MCF 10A (cell line): ENCODE results near the gene IFIT1B. TPM values are rescaled to one million over a fixed set of nuclear protein-coding genes. Genes with fewer than 3 reads are reported as not detected.
"Not testable (repeated sequence)": the region's sequence is repeated elsewhere in the genome, so short reads cannot be mapped to it uniquely, and the experiment has no call there.

Experiments used
- BruUV-seq: library from RNA; stranded (reverse); fragments of 400-500 nt; replicated peaks from 2 replicates; lab custom pipeline; 2021; lab: Mats Ljungman, UMichigan
- CTCF ChIA-PET: fragments of 300-600 bp; sonication (Branson Sonifier 250); formaldehyde crosslinking; extraction: SDS; loops from one replicate; lab custom pipeline; 2021; ENCODE audit warnings: antibody characterized with exemption, inconsistent platforms; lab: Yijun Ruan, JAX
- POLR2A ChIA-PET: fragments of 300-600, 350-650 bp; sonication (Branson Sonifier 250); formaldehyde crosslinking; extraction: SDS; loops from one replicate; lab custom pipeline; 2020; ENCODE audit warnings: antibody characterized with exemption, inconsistent platforms; lab: Yijun Ruan, JAX
- DNase-seq: peaks from one replicate; pipeline ENCODE4 v3.0.0-alpha.2; 2018; ENCODE audit not compliant: unreplicated experiment
- H3K27ac Mint-ChIP-seq: one replicate; pipeline ENCODE4 v1.8.0; 2022; ENCODE audit warnings: mild to moderate bottlenecking, low read depth, mixed read lengths; ENCODE audit not compliant: unreplicated experiment
- H3K27me3 Mint-ChIP-seq: one replicate; pipeline ENCODE4 v1.8.0; 2022; ENCODE audit warnings: mixed read lengths; ENCODE audit not compliant: insufficient read depth, unreplicated experiment
- H3K36me3 Mint-ChIP-seq: one replicate; pipeline ENCODE4 v1.8.0; 2022; ENCODE audit warnings: mild to moderate bottlenecking, moderate library complexity, mixed read lengths; ENCODE audit not compliant: insufficient read depth, unreplicated experiment
- H3K4me1 Mint-ChIP-seq: one replicate; pipeline ENCODE4 v1.8.0; 2022; ENCODE audit warnings: mixed read lengths; ENCODE audit not compliant: insufficient read depth, unreplicated experiment
- H3K4me3 Mint-ChIP-seq: one replicate; pipeline ENCODE4 v1.8.0; 2022; ENCODE audit warnings: mild to moderate bottlenecking, moderate library complexity, mixed read lengths; ENCODE audit not compliant: unreplicated experiment
- H3K9me3 Mint-ChIP-seq: one replicate; pipeline ENCODE4 v1.8.0; 2022; ENCODE audit warnings: mixed read lengths; ENCODE audit not compliant: unreplicated experiment
- intact Hi-C: fragments of 100-400 bp; cut with micrococcal nuclease; formaldehyde crosslinking; loops from 2 replicates; pipeline ENCODE4 v1.14.1; 2022
- total RNA-seq: library from RNA; stranded (reverse); gene quantifications from 2 replicates; pipeline ENCODE4 v1.2.3, GENCODE V29; 2022
- TF ChIP-seq, protein P1 (sequence below): fragments of 200-600 bp; IDR thresholded peaks from one replicate; pipeline ENCODE4 v1.8.0; 2022; ENCODE audit warnings: antibody characterized with exemption, mild to moderate bottlenecking; ENCODE audit not compliant: unreplicated experiment

IFIT1B gene
- total RNA-seq, 1 experiment from 2014 or later: not detected

DNA sequence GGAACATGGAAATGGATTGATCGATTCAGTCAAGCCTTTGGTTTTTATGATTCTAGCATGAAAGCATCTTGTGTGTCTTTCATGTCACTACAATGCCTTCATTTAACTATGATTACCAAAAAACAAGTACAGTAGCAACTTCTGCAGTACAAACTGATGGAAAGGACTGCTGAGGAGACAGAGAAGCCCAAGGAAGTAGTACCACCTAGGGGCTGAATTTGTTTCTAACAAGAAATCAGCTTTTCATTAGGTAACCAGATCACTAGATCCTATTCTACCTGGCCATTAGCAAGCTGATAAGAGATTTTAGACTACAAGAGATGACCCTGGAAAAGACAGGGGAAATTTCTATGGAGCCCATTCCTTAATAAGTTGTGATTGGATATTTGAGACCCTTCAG lies 11.4 kb downstream of the IFIT1B start:
- Mint-ChIP-seq H3K36me3 (no peaks in the 10 kb centered on the region), H3K4me1 (no peaks in the 10 kb centered on the region), H3K27me3 (no peaks in the 10 kb centered on the region), H3K27ac (no peak overlapping the region), H3K9me3 (no peaks in the 10 kb centered on the region), H3K4me3 (no peak overlapping the region)
- peak; percentile 40 for DNase-seq
- intact Hi-C loops: loop anchor here (1.0 kb wide), 1 partner anchor 172 kb away; no protein-coding TSS in a partner anchor
- TF ChIP-seq, protein P1, sequence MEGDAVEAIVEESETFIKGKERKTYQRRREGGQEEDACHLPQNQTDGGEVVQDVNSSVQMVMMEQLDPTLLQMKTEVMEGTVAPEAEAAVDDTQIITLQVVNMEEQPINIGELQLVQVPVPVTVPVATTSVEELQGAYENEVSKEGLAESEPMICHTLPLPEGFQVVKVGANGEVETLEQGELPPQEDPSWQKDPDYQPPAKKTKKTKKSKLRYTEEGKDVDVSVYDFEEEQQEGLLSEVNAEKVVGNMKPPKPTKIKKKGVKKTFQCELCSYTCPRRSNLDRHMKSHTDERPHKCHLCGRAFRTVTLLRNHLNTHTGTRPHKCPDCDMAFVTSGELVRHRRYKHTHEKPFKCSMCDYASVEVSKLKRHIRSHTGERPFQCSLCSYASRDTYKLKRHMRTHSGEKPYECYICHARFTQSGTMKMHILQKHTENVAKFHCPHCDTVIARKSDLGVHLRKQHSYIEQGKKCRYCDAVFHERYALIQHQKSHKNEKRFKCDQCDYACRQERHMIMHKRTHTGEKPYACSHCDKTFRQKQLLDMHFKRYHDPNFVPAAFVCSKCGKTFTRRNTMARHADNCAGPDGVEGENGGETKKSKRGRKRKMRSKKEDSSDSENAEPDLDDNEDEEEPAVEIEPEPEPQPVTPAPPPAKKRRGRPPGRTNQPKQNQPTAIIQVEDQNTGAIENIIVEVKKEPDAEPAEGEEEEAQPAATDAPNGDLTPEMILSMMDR: peak; percentile 32
- no TSS peak for BruUV-seq
- ChIA-PET POLR2A (interaction anchor here (0.8 kb wide), 1 partner anchor 1482 kb away, joined by 3 read pairs; the partner anchor contains the start of gene RPP30), CTCF (interaction anchor here (0.5 to 1.1 kb wide), 6 partner anchors 13 to 360 kb away, joined by 3 to 7 read pairs (median 4); no protein-coding TSS in a partner anchor)

DNA sequence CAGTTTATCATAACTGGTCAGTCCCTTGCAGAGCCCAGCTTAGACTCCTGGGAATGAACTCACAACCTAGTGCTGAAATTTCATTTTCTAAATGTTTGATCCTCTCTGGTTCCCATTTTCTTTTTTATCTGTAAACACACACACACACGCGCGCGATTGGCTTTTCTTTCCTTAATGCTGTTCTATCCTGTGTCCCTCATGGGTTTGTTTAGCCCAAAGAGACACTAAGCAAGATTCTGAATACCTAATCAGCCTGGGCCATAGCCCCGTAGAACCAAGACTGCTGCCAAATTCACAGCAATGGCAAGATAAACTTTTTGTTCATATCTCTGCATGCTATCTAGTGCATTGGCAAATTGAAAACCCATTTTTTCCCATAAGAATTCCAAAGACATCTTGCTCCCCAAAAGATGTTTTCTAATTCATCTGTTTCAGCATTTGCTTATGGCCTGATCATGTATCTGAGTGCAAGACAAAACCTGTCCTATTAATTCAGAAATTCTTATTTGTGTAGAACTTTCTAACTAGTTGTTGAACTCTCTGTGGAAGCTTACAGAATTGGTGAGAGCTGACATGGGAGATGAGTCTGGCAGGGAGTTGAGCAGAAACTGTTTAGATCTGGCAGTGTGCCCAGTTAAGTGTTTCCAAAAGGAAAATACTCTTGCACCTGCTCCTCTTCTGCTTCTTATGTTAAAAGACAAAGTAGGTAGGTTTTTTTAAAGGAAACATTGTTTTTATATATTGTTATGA lies 12.8 kb downstream of the IFIT1B start:
- no peak overlapping the region for H3K27ac Mint-ChIP-seq
- H3K27me3 Mint-ChIP-seq: no peaks in the 10 kb centered on the region
- DNase-seq: no peak
- ChIA-PET POLR2A (interaction anchor here (1.4 kb wide), 1 partner anchor 28 kb away, joined by 3 read pairs; no protein-coding TSS in a partner anchor), CTCF (no interaction called here)
- no peaks in the 10 kb centered on the region for H3K36me3 Mint-ChIP-seq
- BruUV-seq: no TSS peak
- intact Hi-C loops: no loop called here
- no peaks in the 10 kb centered on the region for H3K9me3 Mint-ChIP-seq
- TF ChIP-seq, protein P1: no peak
- no peaks in the 10 kb centered on the region for H3K4me1 Mint-ChIP-seq
- no peak overlapping the region for H3K4me3 Mint-ChIP-seq

DNA sequence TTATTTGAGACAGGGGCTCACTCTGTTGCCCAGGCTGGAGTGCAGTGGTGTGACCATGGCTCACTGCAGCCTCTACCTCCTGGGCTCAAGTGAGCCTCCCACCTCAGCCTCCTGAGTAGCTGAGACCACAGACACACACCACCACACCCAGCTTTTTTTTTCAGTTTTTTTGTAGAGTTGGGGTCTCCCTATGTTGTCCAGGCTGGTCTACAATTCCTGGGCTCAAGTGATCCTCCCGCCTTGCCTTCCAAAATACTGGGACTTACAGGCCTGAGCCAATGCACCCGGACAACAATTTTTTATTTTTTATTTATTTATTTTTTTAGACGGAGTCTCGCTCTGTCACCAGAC lies 13.3 kb downstream of the IFIT1B start:
- H3K4me1 Mint-ChIP-seq, H3K27me3 Mint-ChIP-seq, H3K4me3 Mint-ChIP-seq, intact Hi-C loops, H3K9me3 Mint-ChIP-seq, H3K36me3 Mint-ChIP-seq, CTCF ChIA-PET, DNase-seq, BruUV-seq, H3K27ac Mint-ChIP-seq: not testable (repeated sequence)
- POLR2A ChIA-PET: interaction anchor here (1.4 to 2.7 kb wide), 3 partner anchors 11 to 90 kb away, joined by 3 to 15 read pairs (median 3); partner anchors contain the start of gene IFIT2

DNA sequence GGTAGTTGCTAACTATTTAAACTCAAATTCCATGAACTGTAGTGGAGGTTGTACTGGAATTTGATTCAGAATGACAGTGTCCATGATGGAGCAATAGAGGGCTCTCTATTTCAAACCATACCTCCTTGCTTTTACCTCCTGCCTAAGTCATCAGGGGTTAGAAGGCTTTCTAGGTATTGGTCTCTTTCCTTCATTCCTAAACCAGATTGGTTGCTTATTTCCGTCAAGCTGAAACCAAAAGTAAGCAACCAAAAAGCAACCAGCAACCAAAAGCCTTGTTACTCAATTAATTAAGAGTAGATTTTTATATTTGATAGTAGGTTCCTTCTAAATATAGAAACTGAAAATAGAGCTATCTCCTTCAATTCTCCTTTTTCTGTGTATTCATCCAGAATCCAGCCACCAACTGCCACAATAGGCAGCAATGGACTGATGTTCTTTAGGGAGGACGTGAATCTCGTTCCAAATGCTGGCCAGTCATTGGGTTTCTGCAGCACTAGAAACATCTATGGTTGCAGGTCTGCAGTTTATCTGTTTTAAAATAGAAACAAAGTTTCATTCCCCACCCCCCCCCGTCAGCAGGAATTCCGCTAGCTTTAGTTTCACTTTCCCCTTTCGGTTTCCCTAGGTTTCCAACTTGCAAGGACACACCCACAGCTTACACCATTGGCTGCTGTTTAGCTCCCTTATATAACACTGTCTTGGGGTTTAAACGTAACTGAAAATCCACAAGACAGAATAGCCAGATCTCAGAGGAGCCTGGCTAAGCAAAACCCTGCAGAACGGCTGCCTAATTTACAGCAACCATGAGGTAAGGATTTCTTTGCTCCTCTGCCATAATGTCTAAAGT lies 14.3 kb downstream of the IFIT1B start, which contains the start of gene IFIT1:
TSS of gene IFIT1 (plus strand) at position 717 of the 850 bp plus-strand sequence. CDS start at position 807, 90 bp downstream.
- BruUV-seq: no TSS peak
- Mint-ChIP-seq H3K4me3 (peak within 1 kb of the TSS; percentile 77), H3K27ac (peak within 1 kb of the TSS; percentile 68), H3K9me3 (no peaks in the 10 kb centered on the region), H3K27me3 (no peaks in the 10 kb centered on the region), H3K4me1 (no peaks in the 10 kb centered on the region), H3K36me3 (no peaks in the 10 kb centered on the region)
- DNase-seq: peak; percentile 85
- ChIA-PET POLR2A (interaction anchor here (0.6 to 3.1 kb wide), 29 partner anchors 11 to 1888 kb away, joined by 3 to 51 read pairs (median 4); partner anchors contain the start of genes IFIT2, IFIT3, IFIT5 and LIPA), CTCF (interaction anchor here (0.6 to 1.7 kb wide), 11 partner anchors 12 to 1892 kb away, joined by 3 to 7 read pairs (median 4); partner anchors contain the start of gene IFIT5)
- intact Hi-C loops: loop anchor here (1.0 kb wide), 1 partner anchor 22 kb away; the partner anchor contains the start of gene IFIT5
- TF ChIP-seq, protein P1: no peak
